Hypothalamus (tissue), 51 donors: ENCODE results near the gene TRPM4.
A peak's percentile ranks its signal among the peaks of the same experiment; 100 is the strongest.
"Not testable (repeated sequence)": the region's sequence is repeated elsewhere in the genome, so short reads cannot be mapped to it uniquely, and the experiment has no call there.

Experiments used
- DNase-seq, 51 donors: peaks; one replicate each; lab custom pipeline; 2025; lab: John Stamatoyannopoulos, UW

The TRPM4 gene

DNA sequence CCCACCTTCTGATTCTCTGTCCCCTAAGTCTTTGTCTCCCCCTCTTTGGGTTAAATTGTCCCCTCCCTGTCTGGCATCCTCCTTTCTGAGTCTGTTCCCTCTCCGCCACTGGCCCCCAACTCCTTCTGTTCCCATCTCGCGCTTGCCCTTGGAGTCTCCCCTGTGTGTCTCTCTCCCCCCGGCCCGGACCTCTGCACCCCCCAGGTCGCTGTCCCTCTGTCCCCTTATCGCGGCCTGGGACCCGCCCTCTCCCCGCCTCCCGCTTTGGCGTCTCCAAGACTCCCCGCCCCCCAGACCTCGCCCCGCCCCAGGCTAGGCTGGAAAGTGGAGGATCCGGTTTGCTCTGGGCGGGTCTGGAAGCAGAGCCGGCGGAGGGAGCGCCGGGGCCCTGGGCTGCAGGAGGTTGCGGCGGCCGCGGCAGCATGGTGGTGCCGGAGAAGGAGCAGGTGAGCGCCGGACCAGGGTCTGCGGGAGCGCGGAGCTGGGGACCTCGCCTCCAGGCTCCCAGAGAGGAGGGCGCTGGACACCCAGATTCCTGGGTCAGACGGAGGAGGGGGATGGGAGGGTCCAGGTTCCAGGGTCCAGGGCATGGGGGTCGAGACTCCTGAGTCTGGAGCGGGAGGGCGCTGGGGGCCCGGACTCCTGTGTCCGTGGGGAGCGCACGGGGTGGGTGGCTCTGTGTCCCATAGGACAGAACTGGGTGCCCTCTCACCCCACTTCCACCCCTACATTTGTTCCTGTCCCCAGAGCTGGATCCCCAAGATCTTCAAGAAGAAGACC is at the start of gene TRPM4:
TRPM4 (plus strand) TSS at position 348 of the 780 bp plus-strand sequence; CDS start at position 423, 75 bp downstream.
- DNase-seq: peak in 47 of 51 donors; percentile 10 to 85 (median 54)

DNA sequence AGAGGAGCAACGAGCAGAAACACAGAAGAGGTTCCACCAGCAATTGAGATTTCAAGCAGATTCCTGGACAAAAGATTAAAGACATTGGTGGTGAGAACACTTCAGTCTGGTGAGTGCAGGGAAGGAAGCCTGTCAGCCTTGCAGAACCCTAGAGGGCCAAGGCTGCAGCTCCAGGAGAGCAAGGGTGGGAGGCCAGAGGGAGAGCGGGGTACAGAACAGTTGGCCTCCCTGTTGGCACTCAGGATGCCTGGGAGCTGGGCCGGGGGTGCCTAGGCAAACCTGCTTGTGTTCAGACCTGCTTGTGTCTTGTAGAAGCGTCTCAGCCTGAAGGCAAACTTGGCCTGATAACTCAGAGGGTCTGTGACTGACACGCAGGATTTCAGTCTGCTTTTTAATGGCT is 48.5 kb upstream of the TRPM4 start:
- no peak for DNase-seq

DNA sequence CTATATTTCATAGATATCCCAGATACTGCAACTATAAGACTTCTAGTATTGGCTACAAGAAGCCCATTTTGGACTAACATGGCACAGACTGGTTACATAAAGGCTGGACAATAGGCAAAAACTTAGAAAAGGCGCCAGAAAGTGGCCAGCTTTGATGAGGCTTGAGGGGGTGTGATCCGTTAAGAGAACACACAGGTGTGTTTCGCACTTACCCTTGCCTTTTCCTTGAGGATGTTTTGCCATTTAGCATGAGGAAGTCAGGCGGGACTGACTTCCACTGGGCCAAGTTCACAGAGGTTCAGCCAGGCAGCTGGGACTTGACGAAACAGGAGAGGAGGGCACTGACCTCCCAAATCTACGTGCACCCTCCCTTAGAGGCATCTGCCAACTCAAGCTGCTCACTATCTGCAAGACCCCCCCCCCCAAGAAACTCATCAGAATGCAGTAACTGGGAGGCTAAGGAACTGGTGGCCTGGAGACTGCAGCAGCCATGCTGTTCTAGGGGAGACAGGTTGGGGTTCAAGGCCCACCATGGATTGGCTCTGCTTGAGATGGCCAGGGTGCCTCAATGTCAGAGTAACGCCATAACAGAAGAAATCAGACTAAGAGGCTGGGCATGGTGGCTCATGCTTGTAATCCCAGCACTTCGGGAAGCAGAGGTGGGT is 47.9 kb upstream of the TRPM4 start:
- no peak for DNase-seq

DNA sequence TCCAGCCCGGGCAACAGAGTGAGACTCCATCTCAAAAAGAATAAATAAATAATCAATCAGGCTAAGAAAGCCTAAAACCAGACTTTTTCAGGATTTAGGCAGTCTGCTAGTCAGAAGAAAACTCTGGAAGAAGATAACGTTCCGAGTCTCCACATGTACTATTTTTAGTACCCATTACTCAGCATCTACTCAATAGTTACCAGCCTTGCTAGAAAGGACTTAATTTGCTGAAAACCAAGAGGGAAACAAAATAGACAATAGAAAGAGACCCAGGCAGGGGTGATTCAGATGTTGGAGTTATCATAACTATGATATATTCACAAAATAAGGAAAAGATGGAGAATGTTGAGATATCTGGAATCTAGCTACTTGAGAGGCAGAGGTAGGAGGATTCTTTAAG is 47.0 kb upstream of the TRPM4 start:
- DNase-seq: no peak

DNA sequence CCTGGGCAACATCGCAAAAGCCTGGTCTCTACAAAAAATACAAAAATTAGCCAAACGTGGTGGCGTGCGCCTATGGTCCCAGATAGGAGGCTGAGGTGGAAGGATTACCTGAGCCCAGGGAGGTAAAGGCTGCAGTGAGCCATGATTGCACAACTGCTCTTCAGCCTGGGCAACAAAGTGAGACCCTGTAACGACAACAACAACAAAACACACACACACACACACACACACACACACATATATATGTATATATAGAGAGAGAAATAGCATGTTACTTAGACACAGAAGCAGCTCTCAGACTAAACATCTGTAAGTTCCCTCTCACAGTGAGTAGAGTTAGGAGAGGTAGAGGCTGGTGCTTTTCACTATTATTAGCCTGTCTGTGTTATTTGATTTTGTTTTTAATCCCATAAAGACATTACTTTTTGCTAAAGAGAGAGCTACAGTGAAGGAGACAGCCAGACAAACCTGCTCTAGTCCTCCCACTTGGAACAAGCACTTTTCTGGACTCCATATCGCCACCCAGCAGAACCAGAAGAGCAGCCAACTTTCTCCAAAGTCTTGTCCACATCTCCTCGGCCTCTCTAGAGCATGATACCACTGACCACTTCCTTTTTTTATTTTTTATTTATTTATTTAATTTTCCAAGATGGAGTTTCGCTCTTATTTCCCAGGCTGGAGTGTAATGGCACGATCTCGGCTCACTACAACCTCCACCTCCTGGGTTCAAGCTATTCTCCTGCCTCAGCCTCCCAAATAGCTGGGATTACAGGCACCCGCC is 46.2 kb upstream of the TRPM4 start:
- no peak for DNase-seq

DNA sequence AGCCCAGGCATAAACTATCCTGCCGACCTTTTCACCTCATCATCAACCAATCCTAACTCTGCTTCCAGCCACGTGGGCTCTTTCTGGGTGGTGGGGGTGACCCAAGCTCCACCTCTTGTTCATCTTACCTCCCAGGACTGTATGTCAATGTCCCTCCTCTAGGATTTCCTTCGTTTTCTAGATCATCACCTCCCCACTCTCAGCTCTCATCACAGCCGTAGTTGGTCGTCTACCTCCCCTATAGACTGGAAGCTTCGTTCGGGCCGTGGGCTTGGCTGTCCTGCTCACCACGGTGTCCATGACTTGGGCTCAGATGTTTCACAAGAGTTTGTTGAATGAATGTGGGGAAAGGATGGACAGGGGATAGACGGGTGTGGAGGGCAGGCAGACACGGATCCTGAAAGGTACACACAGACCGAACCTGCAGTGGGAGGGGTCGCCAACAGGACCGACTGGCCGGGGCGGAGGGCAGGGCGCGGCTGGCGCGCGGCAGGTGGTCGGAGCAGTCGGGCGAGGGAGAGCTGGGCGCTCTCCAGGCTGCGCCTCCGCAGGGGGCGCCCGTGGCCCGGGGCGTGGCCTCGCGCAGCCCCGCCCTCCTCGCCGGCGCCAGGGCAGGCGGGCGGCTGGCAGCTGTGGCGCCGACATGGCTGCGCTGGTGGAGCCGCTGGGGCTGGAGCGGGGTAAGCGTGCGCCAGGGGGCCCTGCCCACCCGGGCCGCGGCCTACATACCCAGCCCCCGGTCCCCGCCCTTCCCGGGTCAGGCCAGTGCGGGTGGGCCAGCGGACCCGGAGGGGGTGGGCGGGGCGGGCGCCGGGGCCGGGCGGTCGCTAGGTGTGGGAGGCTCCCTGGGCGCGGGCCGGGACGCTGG is 43.6 kb upstream of the TRPM4 start, which contains the start of gene LIN7B:
LIN7B (plus strand) TSS at position 609 of the 868 bp plus-strand sequence; CDS start at position 644, 35 bp downstream.
- peak in 46 of 51 donors; percentile 13 to 83 (median 48) for DNase-seq

DNA sequence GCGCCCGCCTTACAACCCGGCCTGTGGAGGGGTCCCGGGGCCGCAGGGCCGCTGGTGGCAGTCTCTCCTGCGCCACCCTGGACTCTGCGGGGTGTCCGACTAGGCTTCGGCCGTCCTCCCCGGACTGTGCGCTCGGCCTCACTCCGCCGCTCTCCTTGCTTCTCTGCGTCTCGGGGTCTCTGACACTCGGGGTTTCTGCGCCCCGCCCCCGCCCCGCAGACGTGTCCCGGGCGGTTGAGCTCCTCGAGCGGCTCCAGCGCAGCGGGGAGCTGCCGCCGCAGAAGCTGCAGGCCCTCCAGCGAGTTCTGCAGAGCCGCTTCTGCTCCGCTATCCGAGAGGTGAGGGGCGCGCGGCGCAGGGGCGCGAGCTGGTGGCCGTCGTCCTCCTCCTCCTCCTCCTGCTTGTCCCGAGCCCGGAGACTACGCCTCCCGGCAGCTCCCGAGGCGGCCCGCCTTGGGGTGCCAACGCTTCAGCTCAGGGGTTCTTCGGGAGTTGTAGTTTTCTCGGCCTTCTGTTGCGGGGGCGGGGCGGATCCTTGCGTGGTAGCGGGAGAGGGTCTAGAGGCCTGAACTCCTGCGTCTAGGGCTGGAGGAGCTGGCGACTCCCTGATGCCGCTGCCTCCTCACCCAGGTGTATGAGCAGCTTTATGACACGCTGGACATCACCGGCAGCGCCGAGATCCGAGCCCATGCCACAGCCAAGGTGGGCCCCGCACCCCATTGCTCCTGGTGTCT is 42.8 kb upstream of the TRPM4 start:
- DNase-seq: peak in 47 of 51 donors; percentile 19 to 88 (median 67)

GRCh38 chr19:49116544-49116943 is 41.0 kb upstream of the TRPM4 start:
- DNase-seq: no peak

GRCh38 chr19:49117677-49118564 is 39.7 kb upstream of the TRPM4 start:
- DNase-seq: peak in 1 of 51 donors; percentile 40

DNA sequence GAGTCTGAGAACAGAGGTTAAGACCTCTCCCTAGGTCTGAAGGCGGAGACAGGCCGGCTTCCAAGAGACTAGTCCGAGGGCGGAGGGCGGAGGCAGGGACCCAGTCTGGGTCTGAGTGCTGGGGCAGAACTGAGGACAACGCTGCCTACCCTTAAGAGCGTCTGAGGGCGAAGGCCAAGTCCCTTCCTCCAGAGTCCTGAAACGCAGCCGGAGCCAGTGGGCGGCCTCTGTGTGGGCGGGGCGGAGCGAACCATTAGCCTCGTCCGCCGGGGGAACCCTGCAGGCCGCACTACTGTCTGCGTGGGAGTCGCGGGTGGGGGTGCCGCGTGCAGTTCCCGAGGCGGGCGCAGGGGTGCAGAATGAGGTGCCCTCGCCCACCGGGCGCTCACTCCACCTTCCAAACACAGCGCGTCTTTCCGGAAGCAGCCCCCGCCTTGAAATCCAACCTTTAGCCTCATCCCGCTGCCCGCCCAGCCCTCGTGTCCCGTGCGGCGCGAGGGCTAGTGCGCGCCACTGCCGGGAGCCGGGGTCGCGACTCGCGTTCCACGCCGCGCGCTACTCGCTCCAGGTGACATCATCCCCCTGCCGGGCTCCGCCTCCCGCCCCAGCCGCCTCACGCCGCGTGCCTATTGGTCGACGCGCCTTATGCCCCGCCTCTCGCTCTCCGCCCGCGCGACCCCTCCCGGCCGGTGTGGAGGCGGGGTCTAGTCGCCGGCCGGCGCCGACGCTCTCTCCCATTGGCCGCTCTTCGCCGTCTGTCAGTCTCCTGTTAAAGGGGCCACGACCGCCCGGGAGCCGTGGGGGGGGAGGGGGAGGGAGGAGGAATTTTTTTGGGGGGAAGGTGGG is 38.8 kb upstream of the TRPM4 start, which contains the start of gene C19orf73:
C19orf73 (minus strand) TSS at position 579 of the 846 bp plus-strand sequence; CDS start at position 458, 121 bp downstream.
- peak; percentile 42 to 97 (median 94) for DNase-seq

GRCh38 chr19:49119411-49120324 is 37.9 kb upstream of the TRPM4 start, which contains the start of gene PPFIA3:
Gene PPFIA3 (plus strand): TSS chr19:49119544. CDS start chr19:49127874, 8,330 bp downstream.
- peak in 35 of 51 donors; percentile 9 to 67 (median 30) for DNase-seq

GRCh38 chr19:49120325-49120683 is 37.3 kb upstream of the TRPM4 start:
- DNase-seq: no peak

GRCh38 chr19:49120868-49121267 is 36.7 kb upstream of the TRPM4 start:
- DNase-seq: no peak

GRCh38 chr19:49121841-49122240 is 35.8 kb upstream of the TRPM4 start:
- DNase-seq: not testable (repeated sequence)

DNA sequence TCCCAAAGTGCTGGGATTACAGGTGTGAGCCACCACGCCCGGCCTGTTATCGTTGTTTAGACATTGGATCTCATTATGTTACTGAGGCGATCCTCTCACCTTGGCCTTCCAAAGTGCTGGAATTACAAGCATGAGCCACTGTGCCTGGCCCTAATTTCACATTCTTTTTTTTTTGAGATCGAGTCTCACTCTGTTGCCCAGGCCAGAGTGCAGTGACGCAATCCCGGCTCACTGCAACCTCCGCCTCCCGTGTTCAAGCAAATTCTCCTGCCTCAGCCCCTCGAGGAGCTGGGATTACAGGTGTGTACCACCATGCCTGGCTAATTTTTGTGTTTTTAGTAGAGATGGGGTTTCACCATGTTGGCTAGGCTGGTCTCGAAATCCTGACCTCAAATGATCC is 34.3 kb upstream of the TRPM4 start:
- DNase-seq: not testable (repeated sequence)
